CD4-positive, CD25-positive, alpha-beta regulatory T cell (primary cell): Measurements from ENCODE around the gene DIPK1A. TPM values are rescaled to one million over a fixed set of nuclear protein-coding genes. Genes with fewer than 3 reads are reported as not detected.
A peak's percentile ranks its signal among the peaks of the same experiment; 100 is the strongest.

Experiments used
- ATAC-seq, 2 donors: fragments of 150-1000 bp; cut with Tn5 transposase; one replicate each; pipeline ENCODE4 v1.10.0; 2021; ENCODE audit warnings: low read depth in 2 of 2, moderate number of reproducible peaks in 2 of 2, moderate library complexity in 1 of 2
- DNase-seq, 3 donors: peaks; one replicate each; pipeline versions ENCODE4 v3.0.0 to v3.0.0-alpha.2; 2012 to 2022; ENCODE audit warnings: mixed read lengths in 1 of 3
- H3K27ac ChIP-seq: one replicate; pipeline ENCODE4 v1.7.0; 2013; ENCODE audit warnings: mild to moderate bottlenecking, low read length; ENCODE audit not compliant: insufficient read depth, poor library complexity, severe bottlenecking
- H3K27me3 ChIP-seq: one replicate; pipeline ENCODE4 v1.7.0; 2013; ENCODE audit warnings: low read length; ENCODE audit not compliant: control insufficient read depth, insufficient read depth
- H3K36me3 ChIP-seq: one replicate; pipeline ENCODE4 v1.7.0; 2013; ENCODE audit warnings: mild to moderate bottlenecking, low read length, moderate library complexity; ENCODE audit not compliant: control insufficient read depth, insufficient read depth
- H3K4me1 ChIP-seq: 2 replicates; pipeline ENCODE4 v1.7.0; 2013; ENCODE audit warnings: mild to moderate bottlenecking, low read length; ENCODE audit not compliant: insufficient read depth, control insufficient read depth, poor library complexity, severe bottlenecking
- H3K4me3 ChIP-seq: one replicate; pipeline ENCODE4 v1.7.0; 2013; ENCODE audit warnings: low read depth, mild to moderate bottlenecking, low read length, moderate library complexity
- H3K9me3 ChIP-seq, 2 experiments: 1 replicate in 1 of 2; 2 replicates in 1 of 2; pipeline ENCODE4 v1.7.0; 2013; ENCODE audit warnings: low read length in 2 of 2, mild to moderate bottlenecking in 1 of 2, moderate library complexity in 1 of 2; ENCODE audit not compliant: control insufficient read depth in 2 of 2
- H3K27ac Mint-ChIP-seq, 3 donors: one replicate each; pipeline ENCODE4 v1.8.0; 2020 to 2022; ENCODE audit warnings: mild to moderate bottlenecking in 3 of 3, mixed read lengths in 3 of 3, moderate library complexity in 2 of 3
- H3K27me3 Mint-ChIP-seq: one replicate; pipeline ENCODE4 v1.8.0; 2022; ENCODE audit warnings: mild to moderate bottlenecking, mixed read lengths
- H3K36me3 Mint-ChIP-seq: one replicate; pipeline ENCODE4 v1.8.0; 2020; ENCODE audit warnings: mixed read lengths
- H3K4me1 Mint-ChIP-seq, 4 donors: one replicate each; pipeline ENCODE4 v1.8.0; 2020 to 2022; ENCODE audit warnings: mixed read lengths in 4 of 4, mild to moderate bottlenecking in 1 of 4
- H3K4me3 Mint-ChIP-seq, 4 donors: one replicate each; pipeline ENCODE4 v1.8.0; 2020 to 2022; ENCODE audit warnings: mild to moderate bottlenecking in 4 of 4, mixed read lengths in 4 of 4, moderate library complexity in 3 of 4
- H3K9me3 Mint-ChIP-seq, 7 donors: one replicate each; pipeline ENCODE4 v1.8.0; 2020 to 2022; ENCODE audit warnings: mixed read lengths in 7 of 7, mild to moderate bottlenecking in 3 of 7, moderate library complexity in 2 of 7
- polyA plus RNA-seq, 4 donors: library from polyadenylated mRNA; unstranded; fragments of 300-500 nt; fragmentation: Illumina TruSeq; gene quantifications; one replicate each; pipeline ENCODE4 v1.2.3, GENCODE V29; 2021
- total RNA-seq: library from RNA; stranded (reverse); gene quantifications from one replicate; pipeline ENCODE4 v1.2.3, GENCODE V29; 2022

DIPK1A gene
- total and polyA plus RNA-seq, 5 donors from 2014 or later: 10.9 to 19.6 (median 14.7) TPM

DNA sequence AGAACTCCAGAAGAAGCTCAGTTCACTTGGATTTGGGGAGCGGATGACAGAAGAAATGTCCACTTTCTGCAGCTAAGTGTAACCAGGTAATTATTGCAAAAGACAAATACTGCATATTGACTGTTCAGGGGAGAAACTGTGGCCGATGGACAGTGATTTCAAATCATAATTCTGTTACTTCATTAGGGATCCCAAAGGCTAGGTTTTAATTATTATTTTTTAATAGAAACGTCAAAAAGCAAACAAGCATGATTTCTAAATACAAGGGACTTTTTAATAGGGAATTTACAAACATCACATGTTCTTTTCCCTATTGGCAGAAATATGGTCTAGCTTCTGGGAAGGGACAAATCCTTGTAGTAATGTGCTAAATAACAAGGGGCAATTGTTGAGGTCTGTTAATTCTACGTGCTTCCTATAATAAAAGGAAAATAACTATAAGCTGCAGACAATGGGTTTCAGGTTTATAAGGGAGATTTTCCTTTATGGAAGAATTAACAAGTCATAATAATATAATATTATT lies 15.5 kb downstream of the DIPK1A start:
- DNase-seq: no peak
- H3K27me3 Mint-ChIP-seq: no peaks in the 10 kb centered on the region
- Histone ChIP-seq H3K4me1 (peaks cover 27% of the 10 kb centered on the region), H3K27ac (no peak overlapping the region), H3K9me3 (no peaks in the 10 kb centered on the region), H3K27me3 (no peaks in the 10 kb centered on the region), H3K4me3 (no peak overlapping the region), H3K36me3 (peaks cover 2% of the 10 kb centered on the region)
- peaks cover 42 to 53% (median 46%) of the 10 kb centered on the region in 4 donors for H3K4me1 Mint-ChIP-seq
- peak overlapping the region in 1 of 3 donors; percentile 42 for H3K27ac Mint-ChIP-seq
- ATAC-seq: no peak
- no peaks in the 10 kb centered on the region for H3K9me3 Mint-ChIP-seq
- no peak overlapping the region for H3K4me3 Mint-ChIP-seq
- H3K36me3 Mint-ChIP-seq: no peaks in the 10 kb centered on the region

DNA sequence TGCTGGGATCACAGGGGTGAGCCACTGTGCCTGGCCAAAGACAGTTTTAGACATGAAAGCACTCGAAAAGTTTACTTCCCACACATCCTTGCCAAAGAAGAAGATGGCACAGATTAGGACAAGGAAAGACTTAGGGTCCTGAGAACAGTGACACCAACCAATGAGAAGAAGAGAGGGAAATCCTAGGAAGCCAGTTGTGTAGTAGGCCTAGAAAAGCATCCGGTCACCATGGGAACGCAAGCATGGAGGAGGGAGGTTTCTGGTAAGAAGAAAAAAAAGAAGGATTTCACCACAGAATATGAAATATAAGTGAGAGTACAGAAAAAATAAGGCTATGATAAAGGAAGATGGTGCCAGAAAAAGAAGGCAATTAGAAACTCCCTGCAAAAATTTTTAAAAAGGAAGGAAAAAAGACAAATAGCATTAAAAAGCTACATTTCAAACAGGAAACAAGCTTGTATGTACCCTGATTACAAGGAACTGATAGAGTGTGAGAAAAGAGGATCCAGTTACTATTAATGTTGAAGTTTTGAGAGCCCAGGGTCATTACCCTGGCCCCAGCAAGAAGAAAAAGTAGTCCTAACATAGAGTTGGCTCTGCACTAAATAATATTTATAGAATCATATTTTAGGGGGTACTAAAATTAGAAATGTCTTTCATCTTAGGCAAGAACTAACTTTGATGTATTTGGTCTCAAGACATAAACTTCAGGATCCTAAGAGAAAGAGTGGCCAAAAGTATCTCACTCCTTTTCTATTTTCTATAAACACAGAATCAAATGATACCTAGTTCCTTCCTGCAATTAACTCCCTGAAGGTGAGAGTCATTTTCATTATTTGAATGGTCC lies 16.1 kb downstream of the DIPK1A start:
- no peak overlapping the region for H3K27ac ChIP-seq
- no peaks in the 10 kb centered on the region for H3K9me3 Mint-ChIP-seq
- H3K4me1 Mint-ChIP-seq: peaks cover 46 to 60% (median 51%) of the 10 kb centered on the region in 4 donors
- H3K27me3 Mint-ChIP-seq: no peaks in the 10 kb centered on the region
- H3K27ac Mint-ChIP-seq: peak overlapping the region in 2 of 3 donors; percentile 21 to 42
- H3K36me3 ChIP-seq: peaks cover 2% of the 10 kb centered on the region
- peak overlapping the region in 3 of 4 donors; percentile 32 to 73 (median 59) for H3K4me3 Mint-ChIP-seq
- no peaks in the 10 kb centered on the region for H3K27me3 ChIP-seq
- ATAC-seq: no peak
- DNase-seq: no peak
- peaks cover 2% of the 10 kb centered on the region for H3K36me3 Mint-ChIP-seq
- H3K4me3 ChIP-seq: no peak overlapping the region
- H3K4me1 ChIP-seq: peaks cover 22% of the 10 kb centered on the region
- H3K9me3 ChIP-seq: no peaks in the 10 kb centered on the region

DNA sequence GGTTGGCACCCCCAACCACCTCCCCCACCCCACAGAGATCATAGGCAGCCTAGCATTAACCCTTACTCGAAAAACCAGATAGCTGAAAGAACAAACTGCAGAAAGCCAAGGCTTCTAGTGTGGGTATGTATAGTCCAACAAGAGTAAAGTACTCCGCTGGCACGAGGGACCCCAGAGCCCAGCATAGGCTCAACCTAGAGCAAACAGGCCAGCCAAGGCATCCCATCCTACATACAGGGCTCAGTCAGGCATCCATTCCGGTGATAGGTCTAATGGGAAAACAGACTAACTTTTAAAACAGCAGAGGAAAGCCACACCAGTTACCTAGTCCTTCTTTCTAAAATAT lies 17.8 kb downstream of the DIPK1A start:
- Histone ChIP-seq H3K9me3 (no peaks in the 10 kb centered on the region), H3K4me3 (no peak overlapping the region), H3K27me3 (no peaks in the 10 kb centered on the region), H3K27ac (no peak overlapping the region), H3K36me3 (peaks cover 2% of the 10 kb centered on the region), H3K4me1 (peaks cover 15% of the 10 kb centered on the region)
- Mint-ChIP-seq H3K36me3 (peaks cover 8% of the 10 kb centered on the region), H3K27ac (peak overlapping the region in 1 of 3 donors; percentile 54), H3K27me3 (no peaks in the 10 kb centered on the region), H3K9me3 (no peaks in the 10 kb centered on the region), H3K4me1 (peaks cover 49 to 66% (median 55%) of the 10 kb centered on the region in 4 donors), H3K4me3 (peak overlapping the region in 1 of 4 donors; percentile 23)
- no peak for DNase-seq
- no peak for ATAC-seq

DNA sequence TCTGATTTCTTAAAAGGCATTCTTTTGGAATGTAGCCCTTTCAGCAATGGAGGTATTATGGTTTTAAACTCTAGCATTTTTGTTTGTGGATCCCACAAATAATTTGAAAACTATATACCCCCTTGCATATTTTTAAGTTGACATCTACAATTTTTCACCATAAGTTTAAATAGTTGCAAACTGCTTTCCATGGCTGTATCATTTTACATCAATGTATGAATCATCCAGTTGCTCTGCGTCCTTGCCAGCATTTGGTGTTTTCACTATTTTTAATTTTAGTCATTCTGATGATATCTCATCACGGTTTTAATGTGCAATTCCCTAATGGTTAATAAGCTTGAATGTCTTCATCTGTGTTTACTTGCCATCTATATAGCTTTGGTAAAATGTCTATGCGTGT lies 20.7 kb downstream of the DIPK1A start:
- H3K27me3 ChIP-seq: no peaks in the 10 kb centered on the region
- no peaks in the 10 kb centered on the region for H3K27me3 Mint-ChIP-seq
- H3K27ac Mint-ChIP-seq: peak overlapping the region in 1 of 3 donors; percentile 18
- no peaks in the 10 kb centered on the region for H3K9me3 Mint-ChIP-seq
- H3K27ac ChIP-seq: no peak overlapping the region
- H3K4me3 ChIP-seq: no peak overlapping the region
- no peak for ATAC-seq
- no peak for DNase-seq
- no peaks in the 10 kb centered on the region for H3K9me3 ChIP-seq
- peaks cover 38 to 72% (median 58%) of the 10 kb centered on the region in 4 donors for H3K4me1 Mint-ChIP-seq
- no peak overlapping the region for H3K4me3 Mint-ChIP-seq
- peaks cover 14% of the 10 kb centered on the region for H3K4me1 ChIP-seq
- H3K36me3 ChIP-seq: no peaks in the 10 kb centered on the region
- peaks cover 8% of the 10 kb centered on the region for H3K36me3 Mint-ChIP-seq

DNA sequence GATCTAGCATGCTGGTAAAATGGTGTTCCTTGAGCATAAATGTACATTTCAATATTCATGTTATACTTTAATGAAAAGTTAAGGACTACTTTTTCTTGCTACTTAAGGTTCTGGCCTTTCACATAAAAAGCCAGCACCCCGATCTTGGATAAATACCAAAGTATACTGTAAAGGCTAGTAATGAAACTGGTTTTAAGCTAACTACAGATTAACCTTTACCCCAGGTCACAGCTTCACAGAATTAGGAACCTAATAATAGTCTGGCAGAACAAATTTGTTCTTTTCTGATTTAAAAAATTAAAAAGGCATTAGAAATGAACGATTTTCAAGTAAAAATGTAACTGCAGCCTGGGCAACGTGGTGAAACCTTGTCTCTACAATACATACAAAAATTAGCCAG lies 23.5 kb downstream of the DIPK1A start:
- peaks cover 16 to 68% (median 52%) of the 10 kb centered on the region in 4 donors for H3K4me1 Mint-ChIP-seq
- no peaks in the 10 kb centered on the region for H3K27me3 ChIP-seq
- no peak for DNase-seq

DNA sequence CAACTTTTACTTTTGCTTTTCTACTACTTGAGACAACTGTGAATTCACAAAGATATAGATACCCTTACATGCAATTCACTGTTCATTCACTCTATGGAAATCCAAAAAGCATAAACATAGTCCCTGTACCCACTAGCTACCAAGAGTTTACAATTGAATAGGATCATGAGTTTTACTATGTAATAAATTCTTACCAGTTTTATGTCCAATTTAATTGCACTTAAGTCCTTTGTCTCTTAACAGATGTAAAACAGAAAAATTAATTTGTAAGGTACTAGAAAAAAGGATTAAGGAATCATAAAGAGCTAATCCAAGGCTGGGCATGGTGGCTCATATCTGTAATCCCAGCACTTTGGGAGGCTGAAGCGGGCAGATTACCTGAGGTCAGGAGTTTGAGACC lies 24.4 kb downstream of the DIPK1A start:
- H3K27me3 ChIP-seq: no peaks in the 10 kb centered on the region
- Mint-ChIP-seq H3K4me3 (no peak overlapping the region), H3K9me3 (no peaks in the 10 kb centered on the region), H3K36me3 (peaks cover 8% of the 10 kb centered on the region), H3K27ac (peak overlapping the region in 1 of 3 donors; percentile 85), H3K4me1 (peaks cover 16 to 69% (median 54%) of the 10 kb centered on the region in 4 donors), H3K27me3 (no peaks in the 10 kb centered on the region)
- ATAC-seq (no peak), DNase-seq (no peak)
- no peak overlapping the region for H3K27ac ChIP-seq
- H3K9me3 ChIP-seq: no peaks in the 10 kb centered on the region
- H3K4me1 ChIP-seq: peaks cover 9% of the 10 kb centered on the region
- H3K36me3 ChIP-seq: no peaks in the 10 kb centered on the region
- no peak overlapping the region for H3K4me3 ChIP-seq

More for the DNA sequence above, 23.5 kb downstream of the DIPK1A start:
- Mint-ChIP-seq H3K9me3 (no peaks in the 10 kb centered on the region), H3K27ac (peak overlapping the region in 1 of 3 donors; percentile 85), H3K36me3 (peaks cover 8% of the 10 kb centered on the region), H3K27me3 (no peaks in the 10 kb centered on the region), H3K4me3 (no peak overlapping the region)
- ATAC-seq: no peak
- Histone ChIP-seq H3K27ac (no peak overlapping the region), H3K4me3 (no peak overlapping the region), H3K4me1 (peaks cover 9% of the 10 kb centered on the region), H3K9me3 (no peaks in the 10 kb centered on the region), H3K36me3 (no peaks in the 10 kb centered on the region)

DNA sequence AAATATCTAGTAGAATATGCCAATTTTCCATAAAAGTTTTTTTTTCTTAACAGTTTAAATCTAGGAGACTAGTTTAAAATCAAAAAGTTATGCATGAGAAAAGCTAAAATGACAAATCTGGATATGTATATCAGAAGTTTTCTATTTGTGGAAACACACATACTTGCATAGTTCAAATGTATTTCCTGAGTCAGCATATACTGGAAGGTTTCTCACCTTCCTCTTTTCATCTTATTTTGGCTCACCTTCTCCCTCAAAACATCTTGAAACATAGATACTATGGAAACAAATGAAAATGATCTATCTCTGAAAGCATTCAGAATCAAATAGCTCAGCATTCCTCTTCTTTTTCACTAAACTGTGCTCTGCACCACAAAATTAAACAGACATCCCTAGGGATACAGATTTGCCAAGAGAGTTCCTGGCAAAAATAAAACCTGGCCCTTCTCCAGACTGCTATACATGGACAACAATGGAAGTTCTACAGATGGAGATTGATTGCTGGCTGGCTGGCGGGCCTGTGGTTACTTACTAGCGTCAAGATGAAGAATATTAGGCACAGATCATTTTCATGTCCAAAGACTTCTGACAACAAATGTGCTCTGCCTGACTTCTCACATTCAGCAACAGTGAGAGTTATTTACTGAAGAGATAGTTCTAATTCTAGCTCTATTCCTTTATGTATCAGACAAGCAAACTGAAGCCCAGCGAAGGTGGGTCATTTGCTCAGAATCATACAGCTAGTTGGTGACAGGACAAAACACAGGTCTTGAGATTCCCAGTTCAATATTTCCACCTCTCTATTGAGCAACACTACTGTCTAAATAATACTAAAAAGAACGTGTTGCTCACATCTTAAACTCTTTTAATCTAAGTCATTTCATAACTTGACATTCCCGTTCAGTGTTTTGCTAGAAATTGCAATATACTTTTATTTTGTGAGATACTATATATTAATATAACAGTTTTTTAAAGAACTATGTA lies 26.6 kb downstream of the DIPK1A start:
- Mint-ChIP-seq H3K9me3 (no peaks in the 10 kb centered on the region), H3K4me1 (peaks cover 22 to 64% (median 56%) of the 10 kb centered on the region in 4 donors), H3K36me3 (peaks cover 8% of the 10 kb centered on the region), H3K27me3 (no peaks in the 10 kb centered on the region), H3K4me3 (peak overlapping the region in 1 of 4 donors; percentile 25), H3K27ac (no peak overlapping the region)
- Histone ChIP-seq H3K36me3 (no peaks in the 10 kb centered on the region), H3K27me3 (no peaks in the 10 kb centered on the region), H3K4me1 (peaks cover 16% of the 10 kb centered on the region), H3K27ac (no peak overlapping the region), H3K4me3 (no peak overlapping the region), H3K9me3 (no peaks in the 10 kb centered on the region)
- ATAC-seq (no peak), DNase-seq (no peak)
